Stomach (tissue), 4 donors: Measurements from ENCODE around the gene RGS9BP.

Experiments
- CTCF ChIP-seq, 7 experiments: fragments of 450-650 bp in 4 of 7; fragments of 200-600 bp in 3 of 7; sonication (generic) in 3 of 7; IDR thresholded peaks; one replicate each; pipeline ENCODE4 v1.5.1; 2016 to 2019; ENCODE audit warnings: antibody characterized with exemption in 7 of 7, control low read depth in 2 of 7, mild to moderate bottlenecking in 1 of 7
- POLR2A ChIP-seq, 4 donors: fragments of 450-650 bp; IDR thresholded peaks; one replicate each; pipeline ENCODE4 v1.6.1; 2016; ENCODE audit warnings: antibody characterized with exemption in 4 of 4, control low read depth in 2 of 4, mild to moderate bottlenecking in 1 of 4, moderate library complexity in 1 of 4

- TF ChIP-seq CTCF (IDR thresholded peaks at IDR 0.05) (no peak), POLR2A (IDR thresholded peaks at IDR 0.05) (no peak)
Measured at GRCh38 chr19:32669310-32669709, 6.3 kb upstream of the RGS9BP start.
